CD1c-positive myeloid dendritic cell (primary cell): ENCODE results near the gene CORO2B.

Experiments
- DNase-seq: peaks from one replicate; pipeline ENCODE4 v3.0.0-alpha.2; 2016; ENCODE audit errors: extremely low spot score

CORO2B gene, protein sequence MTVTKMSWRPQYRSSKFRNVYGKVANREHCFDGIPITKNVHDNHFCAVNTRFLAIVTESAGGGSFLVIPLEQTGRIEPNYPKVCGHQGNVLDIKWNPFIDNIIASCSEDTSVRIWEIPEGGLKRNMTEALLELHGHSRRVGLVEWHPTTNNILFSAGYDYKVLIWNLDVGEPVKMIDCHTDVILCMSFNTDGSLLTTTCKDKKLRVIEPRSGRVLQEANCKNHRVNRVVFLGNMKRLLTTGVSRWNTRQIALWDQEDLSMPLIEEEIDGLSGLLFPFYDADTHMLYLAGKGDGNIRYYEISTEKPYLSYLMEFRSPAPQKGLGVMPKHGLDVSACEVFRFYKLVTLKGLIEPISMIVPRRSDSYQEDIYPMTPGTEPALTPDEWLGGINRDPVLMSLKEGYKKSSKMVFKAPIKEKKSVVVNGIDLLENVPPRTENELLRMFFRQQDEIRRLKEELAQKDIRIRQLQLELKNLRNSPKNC

DNA sequence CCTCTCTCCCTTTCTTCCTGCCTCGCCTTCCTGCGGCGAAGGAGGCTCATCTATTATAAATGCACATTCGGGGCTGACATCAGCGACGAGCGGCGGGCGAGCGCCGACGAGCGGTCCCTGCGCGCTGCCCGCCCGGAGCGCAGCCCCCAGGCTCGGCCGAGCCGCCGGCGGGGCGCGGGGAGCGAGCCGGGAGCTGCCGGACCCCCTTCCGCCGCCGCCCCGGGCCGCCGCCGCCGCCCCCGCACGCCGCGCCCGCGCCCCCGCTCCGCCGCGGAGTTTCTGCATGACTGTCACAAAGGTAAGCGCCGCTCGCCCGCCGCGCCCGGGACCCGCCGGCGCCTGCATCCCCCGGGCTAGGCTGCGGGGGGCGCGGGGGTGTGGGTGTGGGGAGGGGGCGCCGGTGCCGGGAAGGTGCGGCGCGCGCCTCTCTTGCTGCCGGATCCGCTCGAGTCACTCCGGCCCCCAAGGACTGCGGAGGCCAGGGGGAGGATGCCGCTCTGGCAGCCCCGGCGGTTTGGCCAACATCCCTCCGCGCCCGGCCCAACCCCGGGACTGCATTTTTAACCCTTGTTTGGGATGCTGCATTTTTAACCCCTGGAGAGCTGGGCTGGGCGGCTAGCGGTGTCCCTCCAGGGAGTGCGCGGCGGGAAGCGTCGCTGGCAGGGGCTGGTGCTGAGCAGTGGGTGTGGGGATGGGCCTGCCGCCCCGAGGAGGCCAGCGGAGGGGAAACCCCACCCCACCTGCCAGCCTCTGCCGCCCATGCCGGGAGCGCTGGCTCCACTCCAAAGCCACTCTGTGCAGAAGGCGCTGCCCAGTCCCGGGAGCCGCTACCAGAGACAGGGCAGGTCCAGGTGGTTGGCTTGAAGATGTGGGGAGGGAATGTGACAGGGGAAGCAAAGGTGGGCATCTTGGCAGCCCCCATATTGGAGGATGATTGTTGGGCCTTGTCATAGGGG, at the start of gene CORO2B:
CORO2B (plus strand) TSS at position 14 of the 956 bp plus-strand sequence; CDS start at position 284, 270 bp downstream.
- no peak for DNase-seq

DNA sequence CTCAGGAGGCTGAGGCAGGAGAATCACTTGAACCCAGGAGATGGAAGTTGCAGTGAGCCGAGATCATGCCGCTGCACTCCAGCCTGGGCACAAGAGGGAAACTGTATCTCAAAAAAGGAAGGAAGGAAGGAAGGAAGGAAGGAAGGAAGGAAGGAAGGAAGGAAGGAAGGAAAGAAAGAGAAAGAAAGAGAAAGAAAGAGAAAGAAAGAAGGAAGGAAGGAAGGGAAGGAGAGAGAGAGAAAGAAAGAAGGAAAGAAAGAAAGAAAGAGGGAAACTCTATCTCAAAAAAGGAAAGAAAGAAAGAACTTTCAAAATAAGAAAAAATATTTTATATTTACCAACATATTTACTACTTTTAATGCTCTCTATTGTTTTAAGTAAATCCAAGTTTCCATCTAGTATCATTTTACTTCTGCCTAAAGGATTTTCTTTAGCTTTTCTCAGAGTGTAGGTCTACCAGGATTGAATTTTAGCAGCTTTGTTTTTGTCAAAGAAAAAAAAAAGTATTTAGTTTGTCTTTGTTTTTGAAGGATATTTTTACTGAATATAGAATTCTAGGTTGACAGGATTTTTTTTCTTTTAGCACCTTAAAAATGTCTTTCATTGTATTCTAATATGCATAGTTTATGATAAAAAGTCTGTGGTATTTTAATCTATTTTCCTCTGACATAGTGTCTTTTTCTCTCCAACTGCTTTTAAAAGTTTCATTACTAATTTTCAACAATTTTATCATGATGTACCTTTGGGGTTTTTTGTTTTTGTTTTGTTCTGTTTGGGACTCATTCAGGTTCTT, 47.2 kb upstream of the CORO2B start:
- no peak for DNase-seq

DNA sequence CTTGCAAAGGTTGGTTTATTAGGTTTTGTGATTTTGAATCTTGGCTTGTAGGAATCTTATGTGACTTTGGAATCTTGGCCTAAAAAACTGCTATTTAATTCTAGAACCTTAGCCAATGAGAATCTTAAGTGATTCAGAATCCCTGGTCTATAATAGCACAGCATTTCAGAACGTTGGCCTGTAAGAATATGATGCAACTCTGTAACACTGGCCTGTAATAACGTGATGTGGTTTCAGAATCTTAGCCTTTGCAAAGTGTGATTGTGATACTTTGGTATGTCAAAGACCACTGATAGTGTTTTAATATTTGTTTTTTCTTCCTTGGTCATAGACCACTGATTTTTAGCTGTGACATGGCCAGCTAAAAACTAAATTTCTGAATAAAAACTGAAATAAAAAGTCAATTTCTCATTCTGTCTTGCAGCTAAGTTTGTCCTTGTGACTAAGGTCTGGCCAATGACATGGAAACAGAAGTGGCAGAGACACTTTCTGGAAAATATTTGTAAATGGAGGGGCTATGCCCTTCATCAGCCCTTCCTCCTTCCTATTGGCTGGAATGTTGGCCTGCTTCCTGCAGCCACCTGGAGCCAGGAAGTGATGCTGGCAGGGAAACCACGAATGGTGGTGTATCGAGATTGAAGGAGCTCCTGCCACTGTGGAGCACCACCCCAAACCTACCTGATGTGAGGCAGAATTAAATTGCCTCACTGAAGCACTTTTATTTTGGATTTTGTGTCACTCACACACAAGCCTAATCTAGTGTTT, 42.3 kb upstream of the CORO2B start:
- no peak for DNase-seq

DNA sequence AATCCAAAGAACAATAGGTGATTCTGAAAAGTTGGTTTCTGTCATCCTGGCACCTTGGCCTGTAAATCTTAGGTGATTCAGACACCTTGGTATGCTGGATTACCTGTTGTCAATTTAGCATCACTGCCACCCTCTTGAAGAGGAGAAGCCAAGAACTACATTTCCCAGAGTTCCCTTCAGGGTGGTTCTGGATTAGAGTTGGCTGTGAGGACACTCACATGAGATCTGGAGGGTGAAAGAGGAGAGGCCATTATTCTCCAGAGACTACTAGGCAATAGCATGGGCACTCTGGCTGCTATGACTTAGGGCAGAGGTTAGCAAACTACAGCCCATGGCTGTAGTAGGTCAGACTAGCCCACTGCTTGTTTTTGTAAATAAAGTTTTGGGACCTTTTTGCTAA, 41.7 kb upstream of the CORO2B start:
- no peak for DNase-seq

DNA sequence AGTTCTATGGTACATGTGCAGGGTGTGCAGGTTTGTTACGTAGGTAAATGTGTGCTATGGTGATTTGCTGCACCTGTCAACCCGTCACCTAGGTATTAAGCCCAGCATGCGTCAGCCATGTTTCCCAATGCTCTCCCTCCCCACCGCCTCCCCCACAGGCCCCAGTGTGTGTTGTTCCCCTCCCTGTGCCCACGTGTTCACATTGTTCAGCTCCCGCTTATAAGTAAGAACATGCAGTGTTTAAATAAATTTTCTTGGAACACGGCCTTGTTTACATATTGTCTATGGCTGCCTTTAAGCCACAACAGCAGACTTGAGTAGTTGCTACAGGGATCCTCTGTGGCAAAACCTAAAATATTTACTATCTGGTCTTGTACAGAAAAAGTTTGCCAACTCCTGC, 41.3 kb upstream of the CORO2B start:
- DNase-seq = no peak

DNA sequence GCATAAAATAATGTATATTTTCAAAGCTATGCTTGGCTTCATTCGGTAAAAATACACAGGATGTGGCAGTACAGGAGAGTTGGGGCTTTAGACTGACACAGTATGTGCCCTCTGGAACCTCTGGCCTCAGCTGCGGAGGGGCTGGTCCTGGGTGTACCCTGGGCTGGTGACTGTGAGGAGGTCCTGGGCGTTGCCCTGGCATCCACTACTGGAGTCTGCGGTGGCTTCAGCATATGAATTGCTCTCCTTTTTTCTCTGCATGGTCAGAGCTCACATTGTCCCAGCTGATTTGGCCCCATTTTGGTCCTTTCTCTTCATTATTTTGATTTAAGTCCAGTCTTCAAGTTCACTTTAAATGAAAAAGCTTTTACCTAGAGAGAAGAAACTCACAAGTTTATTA, 40.5 kb upstream of the CORO2B start:
- DNase-seq = no peak

DNA sequence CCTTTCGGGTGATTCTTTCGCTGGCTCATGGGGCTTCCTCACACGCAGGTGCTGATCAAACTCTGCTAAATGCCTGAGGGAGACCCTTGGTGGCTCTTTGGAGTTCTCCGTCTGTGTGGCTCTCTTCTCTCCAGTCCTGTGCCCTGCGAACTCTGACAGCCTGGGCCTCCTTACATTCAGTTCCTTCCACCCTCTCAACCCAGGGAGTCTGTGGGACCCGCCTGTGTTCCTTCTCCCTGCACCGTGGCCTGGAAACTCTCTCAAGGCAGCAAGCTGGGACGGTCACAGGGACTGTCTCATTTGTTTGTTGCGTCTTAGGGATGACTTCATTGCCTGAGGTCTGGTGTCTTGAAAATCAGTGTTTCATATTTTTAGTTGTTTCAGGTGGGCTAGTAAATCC, 37.0 kb upstream of the CORO2B start:
- DNase-seq = no peak

DNA sequence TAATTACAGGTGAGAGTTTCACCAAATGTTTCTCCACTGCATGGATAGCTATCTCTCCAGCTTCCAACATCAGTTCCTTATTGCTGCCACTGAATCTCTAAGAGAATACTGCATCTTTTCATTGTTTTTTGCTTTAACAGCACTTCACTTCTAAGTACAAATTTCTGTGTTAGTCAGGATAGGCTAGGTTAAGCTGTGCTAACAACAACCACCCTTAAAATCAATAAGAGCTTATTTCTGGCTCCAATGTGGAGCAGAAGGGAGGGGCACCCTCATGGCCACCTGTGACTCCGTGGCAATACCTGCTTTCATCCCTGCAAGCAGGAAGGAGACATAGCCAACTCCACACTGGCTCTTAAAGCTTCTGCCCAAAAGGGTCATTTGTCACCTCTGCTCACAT, 36.4 kb upstream of the CORO2B start:
- no peak for DNase-seq

DNA sequence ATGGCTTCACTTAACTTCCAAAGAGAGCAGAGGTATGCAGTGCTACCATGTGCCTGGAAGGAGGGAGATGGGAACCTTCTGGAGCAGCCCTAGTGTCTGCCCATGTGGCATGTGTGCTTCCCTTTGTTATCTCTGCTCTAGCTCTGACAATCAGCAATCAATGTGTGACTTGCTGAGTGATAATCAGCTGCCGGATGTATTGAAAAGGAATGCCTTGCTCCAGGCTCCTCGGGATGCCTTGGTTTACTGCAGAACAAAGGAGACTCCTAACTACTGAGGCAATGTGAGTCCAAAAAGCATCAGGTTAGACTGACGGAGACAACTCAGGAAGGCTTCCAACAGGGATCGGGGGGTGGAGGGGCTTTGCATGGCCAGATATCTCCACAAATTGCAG, 36.0 kb upstream of the CORO2B start:
- no peak for DNase-seq

DNA sequence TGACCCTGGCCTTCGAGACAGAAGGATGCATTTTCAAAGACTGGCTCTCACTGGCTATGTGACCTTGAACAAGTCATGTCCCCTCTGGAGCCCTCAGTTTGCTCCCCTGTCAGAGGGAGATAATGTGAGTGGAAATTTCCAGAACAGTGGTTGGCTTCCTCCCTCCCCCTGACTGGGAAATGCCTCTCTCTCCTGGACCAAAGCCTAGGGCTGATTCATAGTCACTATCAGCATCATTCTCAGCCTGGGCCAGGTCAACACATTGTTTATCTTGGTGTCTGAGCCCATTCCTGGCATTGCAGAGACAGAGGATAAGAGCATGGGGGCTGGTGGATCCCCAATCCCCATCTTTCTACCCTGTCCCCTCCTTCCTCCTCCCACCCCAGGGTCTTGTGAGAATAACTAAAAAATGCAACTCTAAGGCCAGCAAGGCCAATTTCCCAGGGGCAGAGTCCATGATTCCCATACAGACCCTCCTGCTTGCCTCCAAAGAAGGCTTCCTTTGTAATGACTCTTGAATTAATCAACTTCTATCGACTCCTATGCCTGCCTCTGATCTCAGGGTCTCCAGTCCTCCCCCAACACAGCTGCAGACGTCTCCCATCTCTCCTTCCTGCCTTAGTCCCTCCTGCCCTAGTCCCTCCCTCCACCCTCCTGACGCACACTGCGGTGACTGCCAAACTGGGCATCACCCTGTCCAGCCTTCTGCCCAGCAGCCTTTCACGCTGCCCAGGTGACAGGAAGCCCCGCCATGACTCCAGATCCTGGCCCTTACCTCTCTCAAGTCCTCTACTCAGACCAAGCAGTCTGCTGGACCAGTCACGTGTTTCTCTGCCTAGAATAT, 35.4 kb upstream of the CORO2B start:
- no peak for DNase-seq

DNA sequence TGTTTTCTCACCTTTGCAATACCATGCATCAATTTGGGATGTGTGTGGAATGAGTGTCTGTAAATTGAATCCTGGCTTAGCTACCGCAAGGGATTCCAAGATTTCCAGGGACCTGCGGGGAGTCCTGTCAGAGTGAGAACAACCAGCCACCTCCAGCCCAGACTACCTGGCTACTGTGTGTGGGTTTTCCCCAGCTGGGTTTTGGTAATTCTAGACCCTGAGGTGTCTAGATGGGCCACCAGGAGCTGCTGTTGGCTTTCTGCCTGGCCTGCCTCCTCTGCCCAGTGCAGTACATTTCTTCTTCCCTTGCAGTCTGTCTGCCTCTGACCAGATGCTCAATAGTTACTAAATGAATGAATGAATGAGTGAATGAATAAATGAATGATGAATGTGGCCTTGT, 32.5 kb upstream of the CORO2B start:
- DNase-seq = no peak

DNA sequence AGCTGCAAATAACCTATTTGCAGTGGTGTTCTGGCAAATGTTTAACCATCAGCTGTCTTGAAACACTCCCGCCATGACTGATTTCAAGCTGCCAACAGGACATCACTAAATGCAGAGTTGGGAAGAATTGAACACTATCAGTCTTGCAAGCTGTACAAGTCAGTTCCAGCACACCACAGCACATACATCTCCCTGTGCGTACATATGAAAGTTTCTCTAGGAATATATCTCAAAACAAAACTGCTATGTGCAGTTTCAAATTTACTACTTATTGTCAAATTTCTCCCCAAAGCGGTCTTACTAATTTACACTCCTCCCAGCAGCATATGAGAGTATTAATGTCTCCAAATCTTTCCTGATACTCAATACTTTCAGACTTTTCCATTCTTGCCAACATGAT, 30.4 kb upstream of the CORO2B start:
- DNase-seq = no peak

DNA sequence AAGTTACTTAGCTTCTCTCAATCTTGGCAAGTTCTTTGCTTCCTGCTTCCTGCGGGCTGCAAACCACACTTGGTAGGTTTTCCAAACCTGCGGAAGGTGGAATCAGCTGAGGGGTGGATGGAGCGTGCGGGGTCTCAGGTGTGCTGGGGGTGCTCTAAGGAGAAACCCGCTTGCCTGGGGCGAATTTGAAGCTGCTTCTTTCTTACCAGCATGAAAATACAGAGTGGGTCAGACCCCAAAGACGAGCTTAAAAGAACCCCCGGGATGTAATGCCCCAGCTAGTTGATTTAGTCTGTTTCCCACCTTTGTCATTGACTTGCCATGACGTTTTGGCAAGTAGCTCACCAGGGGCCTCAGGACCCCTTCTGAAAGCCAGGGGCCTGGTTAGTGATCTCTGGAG, 28.8 kb upstream of the CORO2B start:
- no peak for DNase-seq

DNA sequence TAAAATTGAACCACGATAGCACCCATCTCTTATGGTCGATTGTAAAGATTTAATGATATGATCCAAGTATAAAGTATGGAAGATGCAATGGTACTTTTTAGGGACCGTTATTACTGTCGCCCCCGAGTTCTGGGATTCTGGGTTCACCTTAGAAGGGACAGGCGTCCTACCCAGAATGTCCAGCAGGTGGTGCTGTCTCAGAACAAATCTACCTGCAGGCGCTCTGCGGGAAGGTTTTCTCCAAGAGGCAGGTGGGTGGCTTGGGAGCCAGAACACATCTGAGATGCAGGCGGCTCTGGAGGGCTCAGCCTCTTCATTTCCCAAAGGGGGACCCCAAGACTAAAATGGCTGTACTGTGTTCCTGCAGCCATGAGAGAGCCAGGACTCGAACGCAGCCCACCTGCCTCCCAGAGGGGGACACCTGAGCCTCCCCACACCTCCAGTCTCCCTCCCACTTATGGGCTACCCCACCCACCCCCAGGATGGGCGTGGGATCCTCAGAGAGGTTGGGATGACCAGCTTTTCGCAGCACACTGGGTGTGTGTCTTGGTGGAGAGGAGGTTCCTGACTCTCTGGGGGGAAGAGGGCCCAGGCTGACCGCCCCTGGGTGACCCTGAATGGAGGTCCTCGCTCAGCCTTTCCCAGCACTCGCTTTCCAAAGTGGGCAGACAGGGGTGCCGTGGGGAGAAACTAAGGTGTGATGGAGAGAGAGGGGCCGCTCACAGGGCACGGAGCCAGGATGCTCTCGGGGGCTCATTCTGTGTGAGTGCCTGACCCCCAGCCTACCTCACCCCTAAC, 28.1 kb upstream of the CORO2B start:
- DNase-seq = peak; percentile 70

DNA sequence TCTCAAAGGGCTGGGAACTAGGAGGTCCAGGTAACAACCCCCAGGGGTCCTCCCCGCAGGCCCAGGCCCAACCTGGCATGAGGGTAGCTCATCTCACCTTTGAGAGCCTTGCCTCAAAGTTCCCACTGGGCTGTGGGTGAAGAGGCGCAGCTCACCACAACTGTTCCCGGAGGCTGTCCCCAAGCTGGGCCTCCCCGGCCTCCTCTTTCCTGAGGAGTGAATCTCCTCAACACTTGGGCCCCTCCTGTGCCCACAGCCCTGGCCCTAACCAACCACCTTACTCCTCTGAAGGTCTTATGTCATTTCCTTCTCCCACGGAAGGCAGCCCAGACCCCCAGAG, 27.5 kb upstream of the CORO2B start:
- DNase-seq = no peak

DNA sequence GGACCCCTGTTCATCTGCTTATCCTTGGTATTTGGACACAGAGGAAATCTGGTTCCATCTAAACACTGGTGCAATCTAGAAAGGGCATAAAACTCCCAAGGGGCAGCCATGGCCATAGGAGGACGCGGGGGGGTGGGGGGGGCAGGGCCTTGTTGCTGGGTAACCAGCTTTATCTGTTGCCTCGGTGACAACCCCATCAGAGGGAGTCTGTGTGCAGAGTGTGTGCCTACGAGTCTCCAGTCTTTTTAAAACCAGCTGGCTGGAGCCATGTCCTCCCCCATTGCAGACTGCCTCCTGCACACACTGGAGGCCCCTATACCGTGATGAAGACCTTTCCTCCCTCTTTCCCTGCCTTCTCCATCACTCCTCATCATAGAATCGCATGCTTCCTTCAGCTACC, 26.4 kb upstream of the CORO2B start:
- DNase-seq = no peak

DNA sequence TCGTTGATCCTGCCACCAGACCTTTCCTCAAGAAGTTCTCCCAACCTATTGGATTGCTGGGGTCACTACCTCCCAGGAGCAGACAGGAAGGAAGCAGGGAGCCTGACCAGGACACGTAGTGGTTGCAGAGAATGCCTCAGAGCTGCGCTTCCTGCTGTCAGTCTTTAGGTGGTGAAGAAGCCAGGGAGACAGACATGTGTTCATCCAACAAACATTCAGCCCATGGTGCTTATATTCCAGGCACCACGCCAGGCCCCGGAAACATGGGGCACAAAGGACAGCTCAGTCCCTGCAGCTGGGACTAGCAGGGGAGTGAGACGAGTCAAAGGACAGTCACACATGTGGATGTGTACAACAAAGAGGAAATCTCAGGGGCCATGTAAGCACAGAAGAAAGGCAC, 26.0 kb upstream of the CORO2B start:
- no peak for DNase-seq

DNA sequence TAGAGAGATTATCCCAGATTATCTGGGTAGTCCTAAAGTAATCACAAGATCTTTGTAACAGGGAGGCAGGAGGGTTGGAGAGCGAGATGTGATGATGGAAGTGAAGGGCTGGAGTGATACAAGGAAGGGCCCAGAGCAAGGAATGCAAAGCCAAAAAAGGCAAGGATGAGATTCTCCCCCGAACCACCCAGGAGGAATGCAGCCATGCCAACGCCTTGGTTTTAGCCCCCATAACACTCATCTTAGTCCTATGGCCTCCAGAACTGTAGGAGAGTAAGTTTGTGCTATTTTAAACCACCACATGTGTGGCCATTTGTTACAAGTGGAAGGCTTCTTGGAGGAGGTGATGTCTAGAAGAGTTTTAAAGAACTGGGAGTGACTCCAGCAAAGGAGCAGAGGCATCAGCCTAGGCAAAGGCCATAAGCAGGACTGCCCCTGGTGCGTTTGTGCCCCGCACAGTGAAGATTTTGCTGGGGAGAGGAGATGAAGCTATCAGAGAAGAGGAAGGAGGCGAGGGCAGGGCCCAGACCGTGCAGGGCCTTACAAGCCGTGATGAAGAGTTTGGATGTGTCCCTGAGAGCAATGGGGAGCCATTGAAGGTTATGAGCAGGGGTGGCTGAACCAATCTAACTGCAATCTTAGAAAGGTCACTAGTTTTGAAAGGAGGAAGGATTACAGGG, 25.3 kb upstream of the CORO2B start:
- DNase-seq = no peak
